Cardiac septum (tissue), 1 donor: Measurements from ENCODE around the gene ZBTB32. TPM values are rescaled to one million over a fixed set of nuclear protein-coding genes. Genes with fewer than 3 reads are reported as not detected.
A peak's percentile ranks its signal among the peaks of the same experiment; 100 is the strongest.

Source experiments
- DNase-seq: peaks from one replicate; pipeline ENCODE4 v3.0.0-alpha.2; 2020; ENCODE audit warnings: low spot score
- intact Hi-C: fragments of 100-400 bp; cut with DNase I; formaldehyde crosslinking; loops from one replicate; pipeline ENCODE4 v1.14.0; 2022
- total RNA-seq: library from RNA; stranded (reverse); fragmentation: NEBNext Ultra II Directional; extraction: Animal tissue kit (Norgen Biotek cat#: 25700); gene quantifications from one replicate; pipeline ENCODE4 v1.2.1, GENCODE V29; 2021
- donor health status: DM: no; HTN: no; CAD: no.

ZBTB32 gene
- total RNA-seq, 1 donor from 2014 or later: 0.13 TPM

- no peak for DNase-seq
Observed at GRCh38 chr19:35731779-35732405, 27.5 kb downstream of the ZBTB32 start.

GRCh38 chr19:35732540-35733179 is 28.3 kb downstream of the ZBTB32 start:
- intact Hi-C loops: no loop called here
- DNase-seq: no peak

More at GRCh38 chr19:35731779-35732405, 27.5 kb downstream of the ZBTB32 start:
- intact Hi-C loops: no loop called here

- intact Hi-C loops: no loop called here
- no peak for DNase-seq
Observed at GRCh38 chr19:35733180-35734125, 29.1 kb downstream of the ZBTB32 start.

- DNase-seq: no peak
- intact Hi-C loops: no loop called here
Observed at GRCh38 chr19:35734273-35734672, 29.9 kb downstream of the ZBTB32 start.

- no peak for DNase-seq
- intact Hi-C loops: no loop called here
Observed at GRCh38 chr19:35734889-35735288, 30.5 kb downstream of the ZBTB32 start.

- intact Hi-C loops: no loop called here
- no peak for DNase-seq
Observed at GRCh38 chr19:35736913-35737886, 32.8 kb downstream of the ZBTB32 start.

- intact Hi-C loops: no loop called here
- no peak for DNase-seq
Observed at GRCh38 chr19:35738021-35738886, 33.9 kb downstream of the ZBTB32 start.

- DNase-seq: no peak
- intact Hi-C loops: no loop called here
Observed at GRCh38 chr19:35738887-35739229, 34.5 kb downstream of the ZBTB32 start.

- intact Hi-C loops: loop anchor here (2.0 kb wide), 1 partner anchor 23 kb away; no protein-coding TSS in a partner anchor
- DNase-seq: no peak
Observed at GRCh38 chr19:35739275-35740107, 35.1 kb downstream of the ZBTB32 start.

GRCh38 chr19:35740108-35740422 is 35.7 kb downstream of the ZBTB32 start:
- intact Hi-C loops: loop anchor here (2.0 kb wide), 1 partner anchor 23 kb away; no protein-coding TSS in a partner anchor
- no peak for DNase-seq

- DNase-seq: peak; percentile 99
- intact Hi-C loops: loop anchor here (2.0 kb wide), 1 partner anchor 24 kb away; no protein-coding TSS in a partner anchor
Observed at GRCh38 chr19:35740423-35741202, 36.3 kb downstream of the ZBTB32 start.

GRCh38 chr19:35741203-35741515 is 36.8 kb downstream of the ZBTB32 start:
- intact Hi-C loops: loop anchor here (2.0 kb wide), 1 partner anchor 24 kb away; no protein-coding TSS in a partner anchor
- DNase-seq: no peak

- intact Hi-C loops: no loop called here
Observed at GRCh38 chr19:35742121-35742724, 37.9 kb downstream of the ZBTB32 start, which contains the start of gene IGFLR1. Gene IGFLR1 (minus strand): TSS chr19:35742452. CDS start chr19:35741180, 1,272 bp downstream.

GRCh38 chr19:35743640-35744429 is 39.5 kb downstream of the ZBTB32 start:
- intact Hi-C loops: loop anchor here (2.0 kb wide), 1 partner anchor 187 kb away; no protein-coding TSS in a partner anchor
- no peak for DNase-seq

More at GRCh38 chr19:35742121-35742724, 37.9 kb downstream of the ZBTB32 start, which contains the start of gene IGFLR1:
- no peak for DNase-seq
